Measurements from ENCODE around the gene MUC16. TPM values are rescaled to one million over a fixed set of nuclear protein-coding genes. Genes with fewer than 3 reads are reported as not detected.

MUC16 gene
- total and polyA plus RNA-seq, 2 of the 4 experiments (the other 2 are of a cell fraction) = not detected

- Histone ChIP-seq H3K56ac (ENCODE audit: extremely low read depth, insufficient read depth, low read length) (no peak overlapping the region), H3K9me1 (ENCODE audit: insufficient read depth, low read length) (no peaks in the 10 kb centered on the region), H2BK15ac (ENCODE audit: low read depth, low read length) (no peak overlapping the region), H3K23ac (ENCODE audit: low read depth, low read length) (no peak overlapping the region), H2BK20ac (ENCODE audit: low read depth, low read length) (no peak overlapping the region), H3K4ac (ENCODE audit: low read depth, low read length) (no peak overlapping the region), H2AFZ (replicated peaks; ENCODE audit: low read length, poor library complexity) (no peak overlapping the region), H3K4me2 (ENCODE audit: low read depth, low read length) (no peak overlapping the region), H4K8ac (ENCODE audit: low read depth in 2 of 2, low read length in 2 of 2) (no peak overlapping the region), H3K27ac (ENCODE audit: insufficient read depth, low read length) (no peak overlapping the region), H4K5ac (ENCODE audit: low read depth, low read length) (no peak overlapping the region), H3K18ac (ENCODE audit: low read depth, low read length) (no peak overlapping the region), H4K20me1 (ENCODE audit: insufficient read depth, low read length) (no peaks in the 10 kb centered on the region), H4K91ac (ENCODE audit: insufficient read depth, low read depth, low read length) (no peak overlapping the region), H3K79me1 (ENCODE audit: low read depth in 1 of 2, low read length in 2 of 2) (no peaks in the 10 kb centered on the region), H3K4me3 (ENCODE audit: insufficient read depth, low read depth, low read length) (no peak overlapping the region), H2BK120ac (ENCODE audit: low read depth, low read length) (no peak overlapping the region), H2AK5ac (ENCODE audit: low read depth, low read length) (no peak overlapping the region), H3K27me3 (ENCODE audit: control insufficient read depth, insufficient read depth, low read length) (no peaks in the 10 kb centered on the region), H3K4me1 (ENCODE audit: control insufficient read depth, insufficient read depth, low read length) (no peaks in the 10 kb centered on the region), H2BK5ac (ENCODE audit: low read depth, low read length, poor library complexity, severe bottlenecking) (no peak overlapping the region), H3K9ac (ENCODE audit: low read depth, low read length) (no peak overlapping the region), H3K14ac (replicated peaks; ENCODE audit: low read depth, low read length) (no peak overlapping the region), H3K9me3 (ENCODE audit: control insufficient read depth, insufficient read depth, low read length) (peaks cover 11% of the 10 kb centered on the region), H2AK9ac (replicated peaks; ENCODE audit: low read depth, low read length, poor library complexity) (no peak overlapping the region), H3K36me3 (ENCODE audit: control insufficient read depth, insufficient read depth, low read length) (no peaks in the 10 kb centered on the region)
- TF ChIP-seq MXI1 (IDR thresholded peaks at IDR 0.05; ENCODE audit: borderline replicate concordance, low read depth, low read length) = no peak
- no peak for TF ChIP-seq POLR2A (IDR thresholded peaks at IDR 0.05; ENCODE audit: low read depth, low read length)
- TF ChIP-seq RAD21 (IDR thresholded peaks at IDR 0.05; ENCODE audit: low read length) = no peak
- TF ChIP-seq BHLHE40 (IDR thresholded peaks at IDR 0.05; ENCODE audit: low read depth, low read length) = no peak
- TF ChIP-seq RCOR1 (IDR thresholded peaks at IDR 0.05; ENCODE audit: insufficient replicate concordance, low read length) = no peak
- TF ChIP-seq, protein P1, sequence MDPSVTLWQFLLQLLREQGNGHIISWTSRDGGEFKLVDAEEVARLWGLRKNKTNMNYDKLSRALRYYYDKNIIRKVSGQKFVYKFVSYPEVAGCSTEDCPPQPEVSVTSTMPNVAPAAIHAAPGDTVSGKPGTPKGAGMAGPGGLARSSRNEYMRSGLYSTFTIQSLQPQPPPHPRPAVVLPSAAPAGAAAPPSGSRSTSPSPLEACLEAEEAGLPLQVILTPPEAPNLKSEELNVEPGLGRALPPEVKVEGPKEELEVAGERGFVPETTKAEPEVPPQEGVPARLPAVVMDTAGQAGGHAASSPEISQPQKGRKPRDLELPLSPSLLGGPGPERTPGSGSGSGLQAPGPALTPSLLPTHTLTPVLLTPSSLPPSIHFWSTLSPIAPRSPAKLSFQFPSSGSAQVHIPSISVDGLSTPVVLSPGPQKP (IDR thresholded peaks at IDR 0.05; ENCODE audit: borderline replicate concordance, low read depth, low read length) = no peak
- TF ChIP-seq MAZ (IDR thresholded peaks at IDR 0.05; ENCODE audit: borderline replicate concordance, low read depth, low read length) = no peak
- no peak for TF ChIP-seq CTCF (conservative IDR thresholded peaks at IDR 0.05; ENCODE audit: low read depth, low read length)
- no peak for TF ChIP-seq USF2 (IDR thresholded peaks at IDR 0.05; ENCODE audit: low read depth, low read length)
- no peak for TF ChIP-seq FOS (IDR thresholded peaks at IDR 0.05; ENCODE audit: low read depth, low read length)
- TF ChIP-seq CHD1 (IDR thresholded peaks at IDR 0.05; ENCODE audit: low read depth, low read length) = no peak
- TF ChIP-seq NFE2L2 (IDR thresholded peaks at IDR 0.05; ENCODE audit: low read depth, low read length) = no peak
- no peak for TF ChIP-seq RFX5 (IDR thresholded peaks at IDR 0.05; ENCODE audit: low read depth, low read length)
- TF ChIP-seq CEBPB (IDR thresholded peaks at IDR 0.05; ENCODE audit: low read depth, low read length) = no peak
- no peak for TF ChIP-seq SMC3 (IDR thresholded peaks at IDR 0.05; ENCODE audit: low read depth, low read length)
- no peak for TF ChIP-seq MAFK (IDR thresholded peaks at IDR 0.05; ENCODE audit: low read depth, low read length)
- intact Hi-C loops (cut with micrococcal nuclease) = no loop called here
- dilution Hi-C loops (cut with HindIII; ENCODE audit: low sequenced_read_pairs, unreplicated experiment) = no loop called here
- ATAC-seq (ENCODE audit: low read depth) = no peak
- POLR2A ChIA-PET (ENCODE audit: unreplicated experiment) = no interaction called here
- no peak for DNase-seq
- WGBS, 2 experiments (ENCODE audit: extremely low coverage in 2 of 2, insufficient read length in 1 of 2) = 60% methylated on average over 1 of the region's 4 CpGs; no CpG with 5 or more reads in 1 of the 2 experiments
- BruUV-seq (replicated peaks) = no TSS peak
- in situ Hi-C loops (cut with MboI; ENCODE audit: low sequenced_read_pairs) = no loop called here
- CTCF ChIA-PET = interaction anchor here (0.6 kb wide), 1 partner anchor 16 kb away, joined by 9 read pairs; no protein-coding TSS in a partner anchor
These were observed 47.5 kb upstream of the MUC16 start for GRCh38 chr19:9057505-9058258.
